WTC11 (cell line): ENCODE measurements around the gene SH3BP5. TPM values are rescaled to one million over a fixed set of nuclear protein-coding genes. Genes with fewer than 3 reads are reported as not detected.

ENCODE experiments used
- ATAC-seq: fragments of 200-7000 bp; cut with Tn5 transposase; 2 replicates; pipeline ENCODE4 v1.10.0; 2021; ENCODE audit warnings: mild to moderate bottlenecking, moderate library complexity
- CTCF ChIA-PET: fragments of 300-600 bp; sonication (Branson Sonifier 250); formaldehyde crosslinking; loops from one replicate; lab custom pipeline; 2021; ENCODE audit warnings: antibody characterized with exemption; lab: Charles Lee
- POLR2A ChIA-PET: fragments of 350-600 bp; sonication (Branson Sonifier 250); formaldehyde crosslinking; loops from one replicate; lab custom pipeline; 2021; ENCODE audit warnings: antibody characterized with exemption; lab: Charles Lee
- DNase-seq: peaks from one replicate; pipeline ENCODE4 v3.0.0; 2021; ENCODE audit warnings: low spot score
- H3K27ac Mint-ChIP-seq: 2 replicates; pipeline ENCODE4 v1.8.0; 2021; ENCODE audit warnings: mixed read lengths
- H3K27me3 Mint-ChIP-seq: 2 replicates; pipeline ENCODE4 v1.8.0; 2021; ENCODE audit warnings: low read depth, mild to moderate bottlenecking, moderate library complexity, mixed read lengths
- H3K36me3 Mint-ChIP-seq: 2 replicates; pipeline ENCODE4 v1.8.0; 2021; ENCODE audit warnings: mixed read lengths
- H3K4me1 Mint-ChIP-seq: 2 replicates; pipeline ENCODE4 v1.8.0; 2022; ENCODE audit warnings: mixed read lengths
- H3K4me3 Mint-ChIP-seq: 2 replicates; pipeline ENCODE4 v1.8.0; 2021; ENCODE audit warnings: mild to moderate bottlenecking, moderate library complexity, mixed read lengths
- H3K9me3 Mint-ChIP-seq: 2 replicates; pipeline ENCODE4 v1.8.0; 2021; ENCODE audit warnings: mixed read lengths
- FOXJ3 ChIP-seq: sonication (generic); formaldehyde crosslinking; IDR thresholded peaks from 2 replicates; pipeline ENCODE4 v1.9.0; 2021; ENCODE audit warnings: missing genetic modification reagents, mild to moderate bottlenecking, borderline replicate concordance
- FOXK1 ChIP-seq: sonication (generic); formaldehyde crosslinking; IDR thresholded peaks from 2 replicates; pipeline ENCODE4 v1.8.0; 2022; ENCODE audit warnings: mild to moderate bottlenecking, moderate library complexity, missing genetic modification reagents
- FOXP1 ChIP-seq: sonication (generic); formaldehyde crosslinking; IDR thresholded peaks from 2 replicates; pipeline ENCODE4 v1.8.0; 2022; ENCODE audit warnings: missing genetic modification reagents, mild to moderate bottlenecking, moderate library complexity, borderline replicate concordance
- MXD4 ChIP-seq: fragments of 250-450 bp; sonication (Bioruptor Pico); IDR thresholded peaks from 2 replicates; pipeline ENCODE4 v1.8.0; 2021; ENCODE audit warnings: mild to moderate bottlenecking, moderate library complexity, borderline replicate concordance
- NR3C1 ChIP-seq: sonication (generic); formaldehyde crosslinking; conservative IDR thresholded peaks from 2 replicates; pipeline ENCODE4 v1.8.1; 2023; ENCODE audit warnings: low read depth, mild to moderate bottlenecking, missing genetic modification reagents
- PRRX2 ChIP-seq: fragments of 250-450 bp; sonication (Bioruptor Pico); IDR thresholded peaks from 2 replicates; pipeline ENCODE4 v1.8.0; 2021; ENCODE audit warnings: mild to moderate bottlenecking
- SMAD3 ChIP-seq: sonication (generic); formaldehyde crosslinking; IDR thresholded peaks from 2 replicates; pipeline ENCODE4 v1.8.0; 2022; ENCODE audit warnings: missing genetic modification reagents, mild to moderate bottlenecking, borderline replicate concordance
- TEAD4 ChIP-seq: sonication (generic); formaldehyde crosslinking; IDR thresholded peaks from 2 replicates; pipeline ENCODE4 v1.8.0; 2022; ENCODE audit warnings: mild to moderate bottlenecking, missing genetic modification reagents
- ZNF416 ChIP-seq: fragments of 250-450 bp; sonication (Bioruptor Pico); IDR thresholded peaks from 2 replicates; pipeline ENCODE4 v1.9.0; 2021; ENCODE audit warnings: mild to moderate bottlenecking, inconsistent platforms
- total RNA-seq: library from RNA; stranded (reverse); gene quantifications from 3 replicates; pipeline ENCODE4 v1.2.3, GENCODE V29; 2021
- TF ChIP-seq, protein P1 (sequence below): fragments of 250-450 bp; sonication (Bioruptor Pico); IDR thresholded peaks from 2 replicates; pipeline ENCODE4 v1.8.0; 2021; ENCODE audit warnings: mild to moderate bottlenecking
- TF ChIP-seq, protein P2 (sequence below): sonication (generic); formaldehyde crosslinking; IDR thresholded peaks from 2 replicates; pipeline ENCODE4 v1.8.0; 2022; ENCODE audit warnings: mild to moderate bottlenecking, missing genetic modification reagents
- TF ChIP-seq, protein P3 (sequence below): sonication (generic); formaldehyde crosslinking; IDR thresholded peaks from 2 replicates; pipeline ENCODE4 v1.8.1; 2022; ENCODE audit warnings: low read depth, mild to moderate bottlenecking, moderate library complexity, missing genetic modification reagents, borderline replicate concordance
- TF ChIP-seq, protein P4 (sequence below): fragments of 250-450 bp; sonication (Bioruptor Pico); IDR thresholded peaks from 2 replicates; pipeline ENCODE4 v1.9.0; 2021; ENCODE audit warnings: moderate library complexity, mild to moderate bottlenecking, inconsistent platforms, borderline replicate concordance
- TF ChIP-seq, protein P5 (sequence below): sonication (generic); formaldehyde crosslinking; IDR thresholded peaks from 2 replicates; pipeline ENCODE4 v1.8.1; 2023; ENCODE audit warnings: mild to moderate bottlenecking, missing genetic modification reagents
- TF ChIP-seq, protein P6 (sequence below): sonication (generic); formaldehyde crosslinking; conservative IDR thresholded peaks from 2 replicates; pipeline ENCODE4 v1.8.1; 2023; ENCODE audit warnings: mild to moderate bottlenecking, low read depth, missing genetic modification reagents, moderate library complexity
- TF ChIP-seq, protein P7 (sequence below): sonication (generic); formaldehyde crosslinking; IDR thresholded peaks from 2 replicates; pipeline ENCODE4 v1.8.0; 2023; ENCODE audit warnings: missing genetic modification reagents

SH3BP5 gene
- total RNA-seq, 1 experiment from 2014 or later: 7.2 TPM

DNA sequence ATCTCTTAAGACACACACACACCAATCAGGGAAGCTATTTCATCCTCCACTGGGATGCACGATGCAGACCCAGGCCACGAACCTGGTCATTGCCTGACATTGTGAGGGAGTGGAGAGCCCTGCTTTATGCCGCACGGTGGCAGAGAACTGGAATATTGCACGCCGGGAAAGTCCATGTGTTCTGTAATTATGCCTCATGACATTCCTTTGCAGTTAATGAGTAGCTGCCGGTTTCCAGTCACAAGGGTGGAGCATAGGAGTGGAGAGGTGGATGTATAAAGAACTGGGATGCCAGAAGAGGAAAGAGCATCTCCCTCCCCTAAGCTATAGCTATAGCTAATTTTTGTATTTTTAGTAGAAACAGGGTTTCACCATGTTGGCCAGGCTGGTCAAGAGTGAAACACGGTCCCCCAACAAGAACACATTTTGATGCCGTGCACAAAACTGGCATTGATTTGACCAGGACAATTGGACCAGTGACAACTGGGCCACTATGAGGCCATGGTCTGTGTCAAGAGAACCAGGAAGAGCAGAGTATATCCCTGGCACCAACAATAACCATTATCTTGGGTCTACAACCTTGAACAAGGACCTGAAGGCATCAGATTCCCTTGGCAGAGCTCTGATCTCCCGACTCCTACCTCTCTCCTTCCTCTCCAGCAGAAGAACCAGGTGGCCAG lies 51.4 kb downstream of the SH3BP5 start (continued):
- TF ChIP-seq, protein P1, sequence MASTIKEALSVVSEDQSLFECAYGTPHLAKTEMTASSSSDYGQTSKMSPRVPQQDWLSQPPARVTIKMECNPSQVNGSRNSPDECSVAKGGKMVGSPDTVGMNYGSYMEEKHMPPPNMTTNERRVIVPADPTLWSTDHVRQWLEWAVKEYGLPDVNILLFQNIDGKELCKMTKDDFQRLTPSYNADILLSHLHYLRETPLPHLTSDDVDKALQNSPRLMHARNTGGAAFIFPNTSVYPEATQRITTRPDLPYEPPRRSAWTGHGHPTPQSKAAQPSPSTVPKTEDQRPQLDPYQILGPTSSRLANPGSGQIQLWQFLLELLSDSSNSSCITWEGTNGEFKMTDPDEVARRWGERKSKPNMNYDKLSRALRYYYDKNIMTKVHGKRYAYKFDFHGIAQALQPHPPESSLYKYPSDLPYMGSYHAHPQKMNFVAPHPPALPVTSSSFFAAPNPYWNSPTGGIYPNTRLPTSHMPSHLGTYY (CRISPR knock-in tag): no peak

DNA sequence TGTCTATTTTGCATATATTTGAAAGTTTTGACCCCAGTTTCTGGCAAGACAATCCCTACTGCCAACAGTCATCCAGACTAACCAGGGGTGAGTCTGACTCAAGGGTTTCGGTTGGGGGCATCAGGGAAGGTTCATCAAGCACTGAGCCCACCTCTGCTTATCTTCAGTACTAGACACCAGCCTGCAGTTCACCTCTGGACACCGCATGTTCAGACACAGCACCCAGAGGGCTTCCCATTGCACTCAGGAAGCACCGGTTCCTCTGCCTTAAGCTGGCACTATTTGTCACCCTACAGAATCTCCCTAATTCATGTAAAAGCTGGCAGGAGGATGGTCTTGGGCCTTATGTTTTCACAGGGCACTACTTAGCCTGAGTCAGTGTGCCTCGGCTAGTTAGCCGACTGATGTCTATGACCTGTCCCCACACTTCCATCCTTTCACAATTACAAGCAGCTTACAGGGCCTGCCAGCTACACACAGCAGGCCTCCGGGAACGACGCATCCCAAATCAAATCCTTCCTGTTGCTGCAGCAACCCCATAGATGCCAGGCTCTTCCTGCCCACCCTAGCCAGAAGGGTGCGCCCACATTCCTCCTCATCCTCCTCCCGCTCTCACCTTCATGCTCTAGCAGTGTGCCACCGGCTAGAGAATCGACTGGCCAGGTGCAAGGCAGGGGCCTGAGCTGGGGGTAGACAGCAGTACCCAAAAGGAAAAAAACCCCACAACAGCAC lies 52.5 kb downstream of the SH3BP5 start:
- CTCF ChIA-PET: interaction anchor here (0.6 to 6.1 kb wide), 8 partner anchors 12 to 229 kb away, joined by 3 to 55 read pairs (median 3); partner anchors contain the start of gene SH3BP5
- no peak overlapping the region; the same call in 1 of the 2 replicates for H3K27ac Mint-ChIP-seq
- no peaks in the 10 kb centered on the region for H3K36me3 Mint-ChIP-seq
- peak; percentile 43; the same call in 1 of the 2 replicates for ATAC-seq
- H3K4me3 Mint-ChIP-seq: no peak overlapping the region
- peaks cover 12% of the 10 kb centered on the region for H3K4me1 Mint-ChIP-seq
- TF ChIP-seq FOXP1 (CRISPR knock-in tag) (no peak), PRRX2 (no peak), FOXK1 (CRISPR knock-in tag) (no peak), TEAD4 (CRISPR knock-in tag) (no peak), SMAD3 (CRISPR knock-in tag) (no peak), MXD4 (CRISPR knock-in tag) (no peak), ZNF416 (CRISPR knock-in tag) (no peak), FOXJ3 (no peak)
- TF ChIP-seq, protein P2, sequence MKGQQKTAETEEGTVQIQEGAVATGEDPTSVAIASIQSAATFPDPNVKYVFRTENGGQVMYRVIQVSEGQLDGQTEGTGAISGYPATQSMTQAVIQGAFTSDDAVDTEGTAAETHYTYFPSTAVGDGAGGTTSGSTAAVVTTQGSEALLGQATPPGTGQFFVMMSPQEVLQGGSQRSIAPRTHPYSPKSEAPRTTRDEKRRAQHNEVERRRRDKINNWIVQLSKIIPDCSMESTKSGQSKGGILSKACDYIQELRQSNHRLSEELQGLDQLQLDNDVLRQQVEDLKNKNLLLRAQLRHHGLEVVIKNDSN (CRISPR knock-in tag): no peak
- TF ChIP-seq, protein P3, sequence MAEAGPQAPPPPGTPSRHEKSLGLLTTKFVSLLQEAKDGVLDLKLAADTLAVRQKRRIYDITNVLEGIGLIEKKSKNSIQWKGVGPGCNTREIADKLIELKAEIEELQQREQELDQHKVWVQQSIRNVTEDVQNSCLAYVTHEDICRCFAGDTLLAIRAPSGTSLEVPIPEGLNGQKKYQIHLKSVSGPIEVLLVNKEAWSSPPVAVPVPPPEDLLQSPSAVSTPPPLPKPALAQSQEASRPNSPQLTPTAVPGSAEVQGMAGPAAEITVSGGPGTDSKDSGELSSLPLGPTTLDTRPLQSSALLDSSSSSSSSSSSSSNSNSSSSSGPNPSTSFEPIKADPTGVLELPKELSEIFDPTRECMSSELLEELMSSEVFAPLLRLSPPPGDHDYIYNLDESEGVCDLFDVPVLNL: no peak
- TF ChIP-seq, protein P4, sequence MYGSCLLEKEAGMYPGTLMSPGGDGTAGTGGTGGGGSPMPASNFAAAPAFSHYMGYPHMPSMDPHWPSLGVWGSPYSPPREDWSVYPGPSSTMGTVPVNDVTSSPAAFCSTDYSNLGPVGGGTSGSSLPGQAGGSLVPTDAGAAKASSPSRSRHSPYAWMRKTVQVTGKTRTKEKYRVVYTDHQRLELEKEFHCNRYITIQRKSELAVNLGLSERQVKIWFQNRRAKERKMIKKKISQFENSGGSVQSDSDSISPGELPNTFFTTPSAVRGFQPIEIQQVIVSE (CRISPR knock-in tag): no peak
- H3K9me3 Mint-ChIP-seq: no peaks in the 10 kb centered on the region
- no peaks in the 10 kb centered on the region for H3K27me3 Mint-ChIP-seq
- POLR2A ChIA-PET: interaction anchor here (1.0 kb wide), 1 partner anchor 44 kb away, joined by 3 read pairs; no protein-coding TSS in a partner anchor
- DNase-seq: no peak

DNA sequence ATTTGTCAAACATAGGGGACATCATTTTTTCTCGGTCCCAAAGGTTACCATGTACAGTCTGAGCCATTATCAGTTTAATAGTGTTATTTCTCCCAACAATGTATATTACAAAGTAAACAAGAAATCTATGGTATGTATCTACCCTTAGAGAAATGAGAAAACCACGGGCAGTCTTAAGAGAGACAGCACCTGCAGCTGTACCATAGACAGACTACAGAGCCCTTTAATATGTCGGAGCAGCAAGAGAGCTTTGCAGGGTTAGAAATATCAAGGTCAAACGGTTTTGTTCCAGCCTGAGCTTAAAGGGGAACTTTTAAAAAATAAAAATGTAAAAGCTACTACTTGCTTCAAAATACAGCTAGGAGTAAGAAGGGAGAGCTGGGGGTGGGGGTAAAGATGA lies 53.2 kb downstream of the SH3BP5 start:
- Mint-ChIP-seq H3K9me3 (no peaks in the 10 kb centered on the region), H3K4me3 (no peak overlapping the region), H3K4me1 (peaks cover 12% of the 10 kb centered on the region), H3K27me3 (no peaks in the 10 kb centered on the region), H3K36me3 (no peaks in the 10 kb centered on the region), H3K27ac (no peak overlapping the region)
- no peak for DNase-seq
- TF ChIP-seq, protein P5, sequence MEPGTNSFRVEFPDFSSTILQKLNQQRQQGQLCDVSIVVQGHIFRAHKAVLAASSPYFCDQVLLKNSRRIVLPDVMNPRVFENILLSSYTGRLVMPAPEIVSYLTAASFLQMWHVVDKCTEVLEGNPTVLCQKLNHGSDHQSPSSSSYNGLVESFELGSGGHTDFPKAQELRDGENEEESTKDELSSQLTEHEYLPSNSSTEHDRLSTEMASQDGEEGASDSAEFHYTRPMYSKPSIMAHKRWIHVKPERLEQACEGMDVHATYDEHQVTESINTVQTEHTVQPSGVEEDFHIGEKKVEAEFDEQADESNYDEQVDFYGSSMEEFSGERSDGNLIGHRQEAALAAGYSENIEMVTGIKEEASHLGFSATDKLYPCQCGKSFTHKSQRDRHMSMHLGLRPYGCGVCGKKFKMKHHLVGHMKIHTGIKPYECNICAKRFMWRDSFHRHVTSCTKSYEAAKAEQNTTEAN (CRISPR knock-in tag): no peak
- TF ChIP-seq, protein P6, sequence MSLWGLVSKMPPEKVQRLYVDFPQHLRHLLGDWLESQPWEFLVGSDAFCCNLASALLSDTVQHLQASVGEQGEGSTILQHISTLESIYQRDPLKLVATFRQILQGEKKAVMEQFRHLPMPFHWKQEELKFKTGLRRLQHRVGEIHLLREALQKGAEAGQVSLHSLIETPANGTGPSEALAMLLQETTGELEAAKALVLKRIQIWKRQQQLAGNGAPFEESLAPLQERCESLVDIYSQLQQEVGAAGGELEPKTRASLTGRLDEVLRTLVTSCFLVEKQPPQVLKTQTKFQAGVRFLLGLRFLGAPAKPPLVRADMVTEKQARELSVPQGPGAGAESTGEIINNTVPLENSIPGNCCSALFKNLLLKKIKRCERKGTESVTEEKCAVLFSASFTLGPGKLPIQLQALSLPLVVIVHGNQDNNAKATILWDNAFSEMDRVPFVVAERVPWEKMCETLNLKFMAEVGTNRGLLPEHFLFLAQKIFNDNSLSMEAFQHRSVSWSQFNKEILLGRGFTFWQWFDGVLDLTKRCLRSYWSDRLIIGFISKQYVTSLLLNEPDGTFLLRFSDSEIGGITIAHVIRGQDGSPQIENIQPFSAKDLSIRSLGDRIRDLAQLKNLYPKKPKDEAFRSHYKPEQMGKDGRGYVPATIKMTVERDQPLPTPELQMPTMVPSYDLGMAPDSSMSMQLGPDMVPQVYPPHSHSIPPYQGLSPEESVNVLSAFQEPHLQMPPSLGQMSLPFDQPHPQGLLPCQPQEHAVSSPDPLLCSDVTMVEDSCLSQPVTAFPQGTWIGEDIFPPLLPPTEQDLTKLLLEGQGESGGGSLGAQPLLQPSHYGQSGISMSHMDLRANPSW (CRISPR knock-in tag): no peak
- TF ChIP-seq, protein P7, sequence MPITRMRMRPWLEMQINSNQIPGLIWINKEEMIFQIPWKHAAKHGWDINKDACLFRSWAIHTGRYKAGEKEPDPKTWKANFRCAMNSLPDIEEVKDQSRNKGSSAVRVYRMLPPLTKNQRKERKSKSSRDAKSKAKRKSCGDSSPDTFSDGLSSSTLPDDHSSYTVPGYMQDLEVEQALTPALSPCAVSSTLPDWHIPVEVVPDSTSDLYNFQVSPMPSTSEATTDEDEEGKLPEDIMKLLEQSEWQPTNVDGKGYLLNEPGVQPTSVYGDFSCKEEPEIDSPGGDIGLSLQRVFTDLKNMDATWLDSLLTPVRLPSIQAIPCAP (CRISPR knock-in tag): no peak
- no peak for TF ChIP-seq NR3C1 (CRISPR knock-in tag)
- POLR2A ChIA-PET: interaction anchor here (0.6 kb wide), 1 partner anchor 1346 kb away, joined by 3 read pairs; no protein-coding TSS in a partner anchor
- CTCF ChIA-PET: interaction anchor here (0.9 to 6.1 kb wide), 3 partner anchors 11 to 228 kb away, joined by 3 to 55 read pairs (median 3); no protein-coding TSS in a partner anchor
- ATAC-seq: no peak
